ENCODE data around the gene IRF2.

IRF2 gene

DNA sequence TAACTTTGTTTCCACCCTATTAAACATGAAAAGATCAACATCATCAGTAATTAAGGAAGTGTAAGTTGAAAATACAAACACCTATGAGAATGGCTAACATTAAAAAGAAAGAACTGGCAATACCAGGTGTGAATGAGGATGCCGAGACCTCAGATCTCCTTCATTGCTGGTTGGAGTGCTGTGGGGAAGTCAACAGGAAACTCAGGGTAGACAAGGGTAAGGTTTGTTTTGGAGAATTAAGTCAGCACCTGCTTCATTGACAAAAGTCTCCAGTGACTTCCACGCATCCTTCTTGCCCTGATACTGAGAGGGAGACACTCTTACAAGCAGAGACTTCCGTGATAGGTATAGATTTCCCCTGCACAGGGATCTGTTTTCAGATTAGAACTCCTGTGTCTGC, 106.1 kb downstream of the IRF2 start:
- DNase-seq (ENCODE audit: low read depth in 2 of 2): no peak

DNA sequence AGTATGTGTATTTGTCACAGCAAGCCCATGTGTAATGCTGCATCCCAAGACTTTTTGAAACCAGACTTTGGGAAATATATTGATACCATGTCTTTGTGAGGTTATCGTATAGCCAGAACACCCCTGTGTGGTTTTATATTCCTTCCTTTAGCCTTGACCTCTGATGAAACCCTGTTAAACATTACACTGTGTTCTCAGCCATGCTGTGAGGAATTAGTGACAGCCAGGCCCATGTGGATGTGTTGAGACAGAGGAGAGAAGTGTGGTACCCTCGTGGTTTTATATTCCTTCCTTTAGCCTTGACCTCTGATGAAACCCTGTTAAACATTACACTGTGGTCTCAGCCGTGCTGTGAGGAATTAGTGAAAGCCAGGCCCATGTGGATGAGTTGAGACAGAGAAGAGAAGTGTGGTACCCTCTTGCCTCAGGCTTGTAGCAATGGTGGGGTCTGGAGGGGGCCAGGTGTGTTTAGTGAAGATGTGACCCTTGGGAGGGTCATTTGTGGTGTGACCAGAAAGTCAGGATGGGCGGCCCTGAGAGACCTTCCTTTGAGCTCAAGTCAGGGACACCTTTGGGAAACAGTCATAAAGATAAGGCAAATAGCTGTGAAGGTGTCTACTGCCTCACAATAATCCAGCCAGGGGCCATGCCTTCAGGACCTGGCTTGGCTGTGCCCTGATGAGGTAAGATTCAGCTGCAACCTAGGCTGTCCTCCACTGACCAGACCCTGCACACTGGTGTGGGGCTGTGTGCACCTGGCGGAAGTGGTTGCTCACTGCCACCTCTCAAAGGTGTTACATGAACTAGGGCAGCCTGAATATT, 110.0 kb downstream of the IRF2 start:
- no peak for DNase-seq (ENCODE audit: low read depth in 2 of 2)

DNA sequence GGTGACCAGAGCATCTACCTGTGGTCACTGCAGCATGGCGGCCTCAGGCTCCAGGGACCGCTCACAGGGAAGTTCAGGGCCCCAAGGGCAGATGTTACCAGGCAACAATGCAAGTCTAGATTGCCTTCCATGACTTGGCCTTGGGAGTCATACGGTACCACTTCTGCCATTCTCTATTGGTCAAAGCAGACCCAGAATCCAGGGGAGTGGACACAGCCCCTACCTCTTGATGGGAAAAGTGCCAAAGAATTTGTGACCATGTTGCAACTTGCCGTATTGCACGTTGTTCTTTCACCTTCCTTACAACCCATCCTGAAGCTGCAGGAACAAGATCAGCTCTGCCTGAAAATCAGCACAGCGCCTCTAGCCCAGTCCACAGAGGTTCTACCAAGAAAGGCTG, 111.1 kb downstream of the IRF2 start:
- DNase-seq (ENCODE audit: low read depth in 2 of 2): no peak

DNA sequence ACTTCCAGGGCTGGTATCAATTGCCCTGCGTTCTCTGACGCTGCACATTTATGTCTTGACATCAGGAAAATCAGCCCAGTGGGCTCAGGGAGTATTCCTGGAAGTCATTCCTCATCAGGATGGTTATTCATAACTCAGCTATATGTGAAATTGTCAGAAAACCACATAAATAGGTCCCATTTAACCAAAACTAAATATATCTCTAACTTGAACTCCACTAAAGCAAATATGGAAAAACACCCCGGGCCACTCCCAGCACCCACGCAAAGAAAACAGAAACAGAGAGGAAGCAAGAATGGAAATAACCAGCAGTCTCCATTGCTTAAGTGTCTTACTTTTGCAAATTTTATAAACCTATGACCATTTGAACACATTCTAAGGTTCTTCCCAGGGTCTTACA, 112.0 kb downstream of the IRF2 start:
- DNase-seq (ENCODE audit: low read depth in 2 of 2): no peak

DNA sequence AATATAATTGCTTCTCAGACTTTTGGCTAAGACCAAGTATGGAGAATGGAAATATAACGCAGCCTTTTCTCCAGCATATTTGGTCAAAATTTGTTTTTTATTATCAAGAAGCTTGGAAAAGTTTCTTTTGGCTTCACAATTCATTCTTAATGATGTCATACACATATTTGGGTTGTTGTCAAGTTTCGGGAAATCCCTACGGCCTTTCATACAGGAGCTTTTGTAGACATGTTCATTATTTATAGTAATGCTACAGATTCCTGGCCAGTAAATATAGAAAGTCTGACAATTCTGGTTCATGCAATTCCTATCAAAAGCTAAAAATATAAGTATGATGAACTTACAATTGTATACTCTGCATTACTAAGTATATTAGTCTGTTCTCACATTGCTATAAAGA, 112.9 kb downstream of the IRF2 start:
- no peak for DNase-seq (ENCODE audit: low read depth in 2 of 2)

DNA sequence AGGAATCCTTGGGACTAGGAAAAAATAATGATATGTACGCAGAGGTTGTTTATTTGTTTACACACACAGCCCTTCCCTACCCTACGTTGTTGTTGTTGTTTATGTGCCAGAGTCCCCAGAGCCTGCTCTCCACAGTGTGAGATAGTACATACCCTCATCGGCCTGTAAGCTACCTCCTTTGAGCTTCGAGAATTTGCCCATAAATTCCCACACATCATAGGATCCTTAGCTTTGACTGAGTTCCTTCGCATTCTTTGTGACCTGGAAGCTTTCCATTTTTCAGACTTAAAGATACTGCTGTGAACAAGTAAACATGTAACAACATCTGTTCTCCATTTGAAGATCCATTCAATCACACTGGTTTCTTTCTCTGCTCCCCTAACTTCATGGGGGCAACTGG, 114.5 kb downstream of the IRF2 start:
- no peak for DNase-seq (ENCODE audit: low read depth in 2 of 2)

DNA sequence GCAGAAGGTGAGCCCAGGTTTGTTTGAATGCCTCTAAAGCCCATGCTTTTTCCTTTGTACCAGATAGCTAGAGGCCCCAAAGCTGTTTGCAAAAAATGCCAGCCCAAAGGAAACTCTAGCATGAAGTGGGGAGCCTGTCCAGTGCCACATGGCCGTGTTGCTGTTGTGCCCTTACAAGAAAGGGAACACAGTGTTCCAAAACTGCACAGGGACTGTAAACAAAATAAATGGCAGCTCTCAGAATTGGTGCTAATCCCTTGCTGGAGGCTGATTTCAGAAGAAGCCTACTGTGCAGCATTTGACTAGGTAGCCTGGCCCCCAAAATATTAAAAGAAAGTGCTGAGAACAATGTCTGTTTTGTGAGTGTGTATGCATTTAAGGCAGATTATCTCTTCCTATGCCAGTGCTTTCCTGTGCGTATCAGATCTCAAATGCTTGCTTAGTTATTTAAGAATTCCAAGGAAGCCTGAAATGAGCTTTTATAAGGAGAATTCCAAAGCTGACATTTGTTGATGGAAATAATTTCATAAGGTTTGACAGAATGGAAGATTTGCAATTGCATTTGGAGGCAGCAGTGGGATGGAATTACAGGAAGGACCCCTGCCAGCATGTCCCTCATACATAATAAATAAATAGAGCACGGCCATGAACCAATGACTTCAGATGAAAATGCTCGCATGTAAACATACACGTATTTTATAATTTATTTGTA, 115.7 kb downstream of the IRF2 start:
- no peak for DNase-seq (ENCODE audit: low read depth in 2 of 2)

DNA sequence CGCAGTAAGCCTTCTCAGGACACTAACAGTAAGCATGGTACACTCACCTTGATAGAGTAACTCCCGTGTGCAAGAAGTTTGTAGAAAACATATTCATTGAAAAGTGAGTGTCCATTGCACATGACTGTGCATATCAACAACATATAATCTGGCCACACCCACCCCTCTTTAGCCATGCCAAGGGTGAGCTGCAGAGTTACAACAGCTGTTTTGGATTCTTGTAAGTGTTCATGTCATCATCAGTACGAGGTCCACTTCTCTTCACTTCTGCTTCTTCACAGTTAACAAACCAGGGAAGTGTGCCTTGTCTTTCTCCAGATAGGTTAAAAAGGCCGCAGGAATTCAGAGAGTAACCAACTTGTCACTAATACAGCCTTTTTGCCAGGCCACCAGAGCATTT, 116.6 kb downstream of the IRF2 start:
- DNase-seq (ENCODE audit: low read depth in 2 of 2): no peak

DNA sequence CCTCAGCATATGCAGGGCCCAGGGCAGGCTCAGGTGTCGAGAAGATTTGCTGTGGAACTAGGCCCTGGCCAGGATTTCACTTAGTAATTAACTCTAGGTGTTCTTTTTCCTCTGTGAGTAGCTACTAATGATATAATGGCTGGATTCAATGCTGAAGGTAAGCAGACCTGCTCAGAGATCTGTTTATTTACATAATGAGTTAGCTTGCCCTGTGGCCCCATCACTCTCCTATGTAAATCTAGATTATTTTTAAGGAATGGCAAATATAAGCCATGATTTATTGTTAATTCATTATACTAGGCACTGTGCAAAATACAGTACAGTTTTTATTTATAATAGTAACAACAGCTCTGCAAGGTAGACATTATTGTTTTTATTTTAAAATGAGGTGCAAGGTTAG, 117.2 kb downstream of the IRF2 start:
- no peak for DNase-seq (ENCODE audit: low read depth in 2 of 2)

DNA sequence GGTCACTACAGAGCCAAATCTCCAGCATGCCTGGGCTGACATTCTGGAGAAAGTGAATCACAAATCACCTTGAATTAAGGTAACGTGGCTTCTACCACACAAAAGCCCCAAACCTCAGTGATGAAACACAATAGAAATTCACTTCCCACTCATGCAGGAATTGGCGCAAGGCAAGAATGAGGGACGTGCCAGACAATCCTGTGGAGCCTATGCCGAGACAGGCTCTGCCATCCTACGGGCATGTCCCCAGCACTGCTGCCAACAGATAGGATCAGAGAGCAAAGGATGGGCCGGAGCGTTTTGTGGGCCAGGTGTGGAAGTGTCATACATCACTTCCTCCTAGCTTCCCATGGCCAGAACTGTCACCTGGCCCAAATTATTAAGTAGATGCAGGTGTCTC, 118.0 kb downstream of the IRF2 start:
- DNase-seq (ENCODE audit: low read depth in 2 of 2): no peak

DNA sequence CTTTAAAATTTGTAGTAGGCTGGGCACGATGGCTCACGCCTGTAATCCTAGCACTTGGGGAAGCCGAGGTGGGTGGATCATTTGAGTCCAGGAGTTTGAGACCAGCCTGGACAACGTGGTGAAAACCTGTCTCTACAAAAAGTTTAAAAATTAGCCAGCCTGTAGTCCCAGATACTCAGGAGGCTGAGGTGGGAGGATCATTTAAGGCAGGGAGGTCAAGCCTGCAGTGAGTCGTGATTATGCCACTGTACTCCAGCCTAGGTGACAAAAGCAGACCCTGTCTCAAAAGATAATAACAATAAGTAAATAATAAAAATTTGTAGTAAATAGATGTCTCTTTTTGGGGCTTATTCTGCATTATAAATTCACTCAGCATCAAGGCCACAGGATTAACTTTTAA, 118.5 kb downstream of the IRF2 start:
- no peak for DNase-seq (ENCODE audit: low read depth in 2 of 2)

DNA sequence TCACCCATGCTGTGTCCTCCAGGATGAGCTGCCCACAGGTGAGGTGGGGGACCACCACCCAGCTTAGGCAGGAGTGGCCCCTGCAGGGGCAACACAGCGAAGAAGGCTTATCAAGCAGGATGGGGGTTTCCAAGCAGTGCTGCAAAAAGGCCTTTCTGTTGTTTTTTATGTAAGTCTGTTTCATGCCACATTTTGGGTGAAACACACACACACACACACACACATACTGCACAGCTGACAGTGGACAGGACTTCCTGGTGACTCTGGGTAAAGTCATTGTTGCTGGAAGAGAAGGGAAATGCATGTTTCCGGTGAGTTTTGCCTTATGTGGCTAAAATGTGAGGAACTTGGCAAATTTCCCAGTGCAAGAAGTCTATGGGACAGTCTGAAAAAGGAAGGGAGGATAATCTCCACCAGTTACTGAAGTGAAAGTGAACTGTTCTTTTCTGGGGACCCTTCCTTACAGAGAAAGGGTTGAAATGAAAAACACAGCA, 119.2 kb downstream of the IRF2 start:
- DNase-seq (ENCODE audit: low read depth in 2 of 2): no peak

DNA sequence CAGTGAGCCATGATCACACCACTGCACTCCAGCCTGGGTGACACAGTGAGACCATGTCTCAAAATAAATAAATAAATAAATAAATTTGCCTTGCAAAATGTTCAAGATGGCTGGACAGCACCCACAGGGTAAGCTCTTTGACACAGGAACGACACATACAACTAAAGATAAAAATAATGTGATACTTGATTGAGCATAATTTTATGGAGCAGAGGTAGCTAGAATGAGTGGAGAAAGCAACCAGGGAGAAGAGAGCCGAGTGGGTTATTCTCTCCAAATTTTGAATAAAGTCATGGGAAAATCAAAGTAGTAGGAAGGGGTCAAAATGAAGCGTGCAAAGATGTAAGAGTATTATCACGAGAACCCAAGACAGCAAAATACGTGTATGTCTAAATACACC, 121.5 kb downstream of the IRF2 start:
- DNase-seq (ENCODE audit: low read depth in 2 of 2): no peak

DNA sequence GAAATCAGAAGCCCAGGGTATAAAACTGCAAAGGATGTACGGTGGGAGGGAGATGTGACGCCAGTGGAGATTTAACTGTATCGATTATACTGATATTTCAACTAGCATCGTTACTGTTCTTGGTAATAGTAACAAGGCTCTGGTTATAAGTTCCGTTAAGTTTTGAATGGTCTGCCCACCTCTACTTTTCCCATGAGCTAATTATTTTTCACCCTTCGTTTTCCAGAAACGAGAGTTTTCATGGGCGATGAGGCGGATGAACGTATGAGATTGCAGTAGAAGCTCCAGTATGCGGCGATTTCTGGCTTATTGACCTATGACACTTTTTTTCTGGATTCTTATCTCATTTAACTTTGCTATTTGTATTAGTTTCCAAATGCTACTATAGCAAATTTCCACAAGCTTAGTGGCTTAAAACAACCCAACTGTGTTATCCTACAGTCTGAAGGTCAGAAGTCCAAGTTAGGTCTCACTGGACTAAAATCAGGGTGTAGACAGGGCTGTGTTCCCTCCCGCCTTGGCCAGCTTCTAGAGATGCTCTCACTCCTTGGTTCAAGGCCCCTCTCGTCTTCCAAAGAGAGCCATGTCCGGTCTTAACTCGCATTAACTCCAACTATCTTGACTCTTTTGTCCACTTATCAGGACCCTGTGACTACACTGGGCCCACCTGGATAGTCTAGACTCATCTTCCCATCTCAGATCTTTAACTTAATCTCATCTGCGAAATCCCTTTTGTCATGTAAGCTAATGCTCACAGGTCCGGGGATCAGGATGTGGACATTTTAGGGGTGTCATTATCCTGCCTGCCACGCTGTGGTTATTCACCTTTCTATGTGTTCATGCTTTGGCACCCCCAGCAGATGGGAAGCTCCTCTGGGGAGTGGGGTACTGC, 122.5 kb downstream of the IRF2 start:
- no peak for DNase-seq (ENCODE audit: low read depth in 2 of 2)

DNA sequence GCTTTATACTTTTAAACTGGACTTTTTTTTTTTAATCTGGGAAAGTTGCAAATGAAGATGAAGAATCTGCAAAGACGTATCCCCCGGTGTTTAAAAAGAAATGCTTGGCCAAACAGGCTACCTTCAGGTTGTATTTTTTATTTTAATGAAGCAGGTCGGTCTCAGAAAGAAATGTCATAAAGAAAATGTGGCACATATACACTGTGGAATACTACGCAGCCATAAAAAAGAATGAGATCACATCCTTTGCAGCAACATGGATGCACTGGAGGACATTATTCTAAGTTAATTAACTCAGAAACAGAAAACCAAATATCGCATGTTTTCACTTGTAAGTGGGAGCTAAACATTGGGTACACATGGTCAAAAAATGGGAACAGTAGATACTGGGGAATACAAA, 123.4 kb downstream of the IRF2 start:
- DNase-seq (ENCODE audit: low read depth in 2 of 2): no peak

DNA sequence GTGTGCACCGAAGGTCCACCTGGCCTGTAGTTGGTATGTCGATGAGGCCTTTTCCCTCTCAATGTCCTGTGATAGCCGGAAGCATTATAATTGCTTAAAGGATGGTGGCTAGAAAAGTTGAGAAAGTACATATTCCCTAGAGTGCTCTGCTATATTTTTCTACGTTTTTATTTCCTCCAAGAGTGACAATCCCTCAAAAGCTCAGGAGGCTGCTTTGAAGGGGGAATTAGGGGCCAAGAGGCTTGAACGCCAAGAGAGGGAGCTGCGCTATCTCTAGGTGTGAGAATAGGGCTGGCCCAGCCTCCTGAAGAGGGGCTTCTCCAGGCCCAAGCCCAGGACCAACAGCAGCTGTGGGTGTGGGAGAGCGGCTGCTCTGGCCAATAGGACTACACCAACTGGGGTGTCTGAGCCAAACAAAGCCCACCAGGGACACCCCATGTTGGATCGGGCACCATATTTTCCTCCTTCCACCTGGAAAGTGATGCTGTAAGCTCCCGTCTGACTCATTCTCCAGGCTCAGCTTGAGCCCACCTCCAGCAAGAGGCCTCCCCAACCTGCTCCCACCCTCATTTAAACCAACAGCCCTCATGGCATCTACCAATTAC, 124.0 kb downstream of the IRF2 start:
- DNase-seq (ENCODE audit: low read depth in 2 of 2): no peak

DNA sequence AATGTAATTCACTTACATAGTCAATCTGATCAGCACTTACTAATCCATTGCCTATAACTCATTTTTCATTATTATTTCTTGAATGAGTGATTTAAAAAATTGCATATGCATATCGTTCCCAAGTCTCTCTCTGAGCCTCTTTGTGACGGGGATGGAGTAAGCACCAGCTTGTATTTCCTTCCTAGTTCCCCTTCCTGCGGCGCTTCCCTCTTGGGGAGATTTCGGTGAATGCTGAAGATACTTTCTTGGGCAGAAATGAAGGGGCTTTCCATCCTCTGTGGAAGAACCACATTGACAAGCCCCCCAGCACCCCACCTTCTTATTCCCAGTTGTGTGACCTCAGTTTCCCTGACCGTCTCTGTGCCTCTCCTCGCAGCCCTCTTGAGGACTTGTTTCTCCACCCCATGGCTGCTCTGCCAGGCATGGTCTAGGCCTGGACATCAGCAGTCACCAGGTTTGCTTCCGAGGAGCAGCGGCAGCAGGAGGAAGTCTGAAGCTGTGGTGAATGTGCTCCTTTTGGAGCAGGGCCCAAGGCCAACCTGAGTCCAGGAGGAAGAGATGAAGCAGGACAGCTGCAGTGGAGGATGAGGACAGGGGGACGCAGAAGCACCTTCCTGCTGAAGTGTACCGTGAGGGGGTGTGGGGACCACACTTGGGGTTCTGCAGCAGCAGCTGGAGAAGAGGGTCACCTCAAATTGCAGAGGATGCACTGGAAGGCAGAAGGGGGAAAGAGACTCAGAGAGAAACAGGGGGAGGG, 124.9 kb downstream of the IRF2 start:
- DNase-seq (ENCODE audit: low read depth in 2 of 2): no peak

DNA sequence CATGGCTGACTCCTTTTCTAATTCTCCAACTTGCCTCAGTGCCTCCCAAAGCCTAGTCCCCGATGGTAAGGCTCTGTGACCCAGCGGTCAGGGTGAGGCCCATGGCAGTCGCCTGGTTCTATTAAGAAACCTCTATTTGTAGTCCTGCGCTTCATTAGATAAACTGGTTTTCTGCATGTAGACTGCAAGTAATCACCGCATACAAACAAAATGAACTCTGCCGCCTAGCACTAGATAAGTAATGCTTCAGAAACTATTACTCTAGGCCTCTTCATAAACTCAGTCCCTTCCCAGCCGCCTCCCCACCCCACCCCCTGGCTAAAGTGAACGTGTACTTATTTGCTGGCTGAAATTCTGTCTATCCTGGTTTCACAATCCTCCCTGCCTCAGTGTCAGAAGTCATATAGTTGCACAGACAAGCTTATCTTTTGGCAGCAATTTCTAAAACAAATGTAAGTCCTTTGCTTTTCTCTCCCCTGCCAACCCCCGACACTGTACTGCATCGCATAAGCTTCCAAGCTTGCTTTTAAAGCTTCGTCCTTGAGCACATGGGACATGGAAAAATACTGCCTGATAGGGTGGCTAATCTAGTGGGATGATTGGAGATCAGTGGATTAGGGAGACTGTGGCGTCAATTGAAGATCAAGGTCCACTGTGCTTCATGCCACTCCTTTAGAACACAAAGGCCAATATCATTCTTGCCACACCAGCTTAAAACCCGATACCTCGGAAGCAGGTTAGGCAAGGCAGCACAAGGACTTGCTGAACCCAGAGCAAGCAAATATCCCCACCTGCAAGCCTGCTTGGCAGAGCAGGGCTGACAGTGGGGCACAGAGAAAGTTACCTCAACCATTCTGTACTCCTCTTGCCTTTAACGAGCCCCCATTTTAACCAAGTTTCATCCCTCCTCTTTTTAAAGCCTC, 125.8 kb downstream of the IRF2 start:
- no peak for DNase-seq (ENCODE audit: low read depth in 2 of 2)

DNA sequence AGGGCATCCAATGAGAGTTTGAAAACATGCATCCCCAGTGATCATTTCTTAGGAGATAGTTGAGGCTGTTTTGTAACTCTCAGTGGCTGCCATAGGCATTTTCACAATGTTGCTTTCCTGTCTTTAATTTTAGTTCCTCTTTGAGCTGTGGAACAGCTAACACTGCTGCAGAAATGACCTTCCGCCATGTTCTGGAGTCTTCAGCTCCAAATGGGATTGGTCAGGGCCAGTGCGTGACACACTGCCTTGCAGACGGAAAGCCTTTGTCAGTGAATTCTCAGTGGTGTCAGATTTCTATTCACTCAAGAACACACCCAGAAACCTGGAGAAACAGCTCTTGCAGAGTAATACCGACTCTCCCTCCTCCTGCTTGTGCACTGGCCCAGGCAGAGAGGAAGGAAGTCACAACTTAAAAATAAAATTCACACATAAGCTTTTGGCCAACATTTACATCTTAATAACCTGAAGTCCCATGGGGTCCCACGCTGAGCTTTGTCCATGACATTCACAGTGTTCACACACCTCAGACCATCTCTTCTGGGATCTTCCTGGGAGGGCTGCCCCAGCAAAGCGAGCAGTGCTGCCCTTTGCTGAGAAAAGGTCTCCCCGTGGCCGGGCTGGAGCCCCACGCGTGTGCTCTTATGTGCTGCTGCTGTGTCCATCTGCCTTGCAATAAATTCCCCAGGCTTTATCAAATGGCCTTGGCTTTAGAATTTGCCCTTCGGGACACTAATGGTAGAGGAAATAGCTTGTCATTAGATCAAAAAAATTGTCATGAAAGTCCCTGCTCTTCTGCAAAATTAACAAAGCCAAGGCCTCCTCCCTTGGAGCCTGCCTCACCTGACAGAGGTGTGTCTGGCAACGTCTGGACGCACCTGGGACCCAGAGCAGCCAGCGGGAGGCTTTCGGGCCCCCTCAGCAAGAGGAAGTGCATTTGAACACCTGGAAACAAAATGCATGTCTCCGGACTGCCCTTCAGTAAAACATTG, 126.8 kb downstream of the IRF2 start:
- DNase-seq (ENCODE audit: low read depth in 2 of 2): no peak
